MM.1S (cell line): ENCODE data around the gene SUSD1.

ENCODE experiments used
- DNase-seq: peaks from one replicate; pipeline ENCODE4 v3.0.0-alpha.2; 2015
- H2AFZ ChIP-seq: fragments of 300-600 bp; sonication (generic); 2 replicates; pipeline ENCODE4 v1.6.0; 2016; ENCODE audit warnings: antibody characterized with exemption, low read length
- H3F3A ChIP-seq: fragments of 300-600 bp; sonication (generic); 2 replicates; pipeline ENCODE4 v1.6.1; 2016; ENCODE audit warnings: mild to moderate bottlenecking, antibody characterized with exemption, low read length, moderate library complexity, mixed read lengths; ENCODE audit not compliant: insufficient read depth
- H3K27ac ChIP-seq: fragments of 300-600 bp; sonication (generic); 2 replicates; pipeline ENCODE4 v1.5.1; 2016; ENCODE audit warnings: mild to moderate bottlenecking, low read length
- H3K27me3 ChIP-seq: fragments of 300-600 bp; sonication (generic); replicated peaks from 2 replicates; pipeline ENCODE4 v1.6.0; 2016; ENCODE audit warnings: low read length; ENCODE audit not compliant: insufficient read depth
- H3K36me3 ChIP-seq: fragments of 300-600 bp; sonication (generic); replicated peaks from 2 replicates; pipeline ENCODE4 v1.6.1; 2016; ENCODE audit warnings: mild to moderate bottlenecking, low read length, mixed read lengths; ENCODE audit not compliant: insufficient read depth
- H3K4me1 ChIP-seq: fragments of 300-600 bp; sonication (generic); 2 replicates; pipeline ENCODE4 v1.6.1; 2016; ENCODE audit warnings: low read length, mixed read lengths
- H3K4me2 ChIP-seq: fragments of 300-600 bp; sonication (generic); 2 replicates; pipeline ENCODE4 v1.6.0; 2016; ENCODE audit warnings: low read depth, low read length
- H3K4me3 ChIP-seq: fragments of 300-600 bp; sonication (generic); 2 replicates; pipeline ENCODE4 v1.5.1; 2016; ENCODE audit warnings: low read length, mixed read lengths
- H3K79me2 ChIP-seq: fragments of 300-600 bp; sonication (generic); 2 replicates; pipeline ENCODE4 v1.6.1; 2016; ENCODE audit warnings: mixed run types, low read length, mixed read lengths
- H3K9ac ChIP-seq: fragments of 300-600 bp; sonication (generic); 2 replicates; pipeline ENCODE4 v1.6.1; 2016; ENCODE audit warnings: low read length, mixed read lengths
- H3K9me2 ChIP-seq: fragments of 300-600 bp; sonication (generic); replicated peaks from 2 replicates; pipeline ENCODE4 v1.6.1; 2016; ENCODE audit warnings: mild to moderate bottlenecking, low read length, mixed read lengths; ENCODE audit not compliant: insufficient read depth
- H3K9me3 ChIP-seq: fragments of 300-600 bp; sonication (generic); replicated peaks from 2 replicates; pipeline ENCODE4 v1.6.1; 2016; ENCODE audit warnings: mild to moderate bottlenecking, low read length, mixed read lengths; ENCODE audit not compliant: insufficient read depth
- H4K20me1 ChIP-seq: fragments of 300-600 bp; sonication (generic); 2 replicates; pipeline ENCODE4 v1.6.1; 2016; ENCODE audit warnings: mild to moderate bottlenecking, low read length, moderate library complexity, mixed read lengths; ENCODE audit not compliant: insufficient read depth
- EZH2 ChIP-seq: fragments of 300-600 bp; sonication (generic); optimal IDR thresholded peaks from 2 replicates; pipeline ENCODE3; 2017; ENCODE audit warnings: low read depth, mild to moderate bottlenecking, antibody characterized with exemption, low read length, mixed read lengths
- EZH2phosphoT487 ChIP-seq: fragments of 300-600 bp; sonication (generic); IDR thresholded peaks from 2 replicates; pipeline ENCODE4 v1.6.1; 2018; ENCODE audit warnings: antibody characterized with exemption, low read length
- TF ChIP-seq, protein P1 (sequence below): fragments of 300-600 bp; sonication (generic); IDR thresholded peaks from 2 replicates; pipeline ENCODE4 v1.5.1; 2016; ENCODE audit warnings: antibody characterized with exemption, low read length, mixed read lengths

The SUSD1 gene

DNA sequence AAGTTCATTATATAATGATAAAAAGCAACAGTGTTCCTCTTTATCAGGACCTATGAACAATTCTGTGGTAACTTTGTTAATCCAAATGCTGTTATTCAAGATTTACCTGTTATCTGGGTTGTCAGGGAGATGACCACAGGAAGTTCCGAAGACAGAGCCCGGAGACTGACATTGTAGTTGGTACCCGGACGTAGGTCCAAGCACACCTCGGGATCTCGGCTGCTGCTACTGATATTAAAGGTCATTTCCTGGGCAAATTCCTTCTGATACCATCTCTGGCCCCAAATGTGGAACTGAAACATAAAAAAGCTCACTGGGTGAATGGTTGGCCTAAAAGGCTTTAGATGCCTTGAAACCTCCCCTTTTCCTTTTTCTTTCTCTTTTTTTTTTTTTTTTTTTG is 96.7 kb downstream of the SUSD1 start:
- Histone ChIP-seq H4K20me1 (no peaks in the 10 kb centered on the region), H3K9me2 (no peaks in the 10 kb centered on the region), H3K79me2 (no peaks in the 10 kb centered on the region), H3F3A (no peaks in the 10 kb centered on the region), H3K9ac (no peak overlapping the region), H3K9me3 (no peaks in the 10 kb centered on the region), H2AFZ (no peak overlapping the region), H3K27ac (no peak overlapping the region), H3K36me3 (no peaks in the 10 kb centered on the region), H3K4me3 (no peak overlapping the region), H3K4me1 (0 out of 2 replicates have a peak, but pooled peaks cover 5% of the 10 kb centered on the region), H3K4me2 (peak overlapping the region; percentile 33; the same call in 1 of the 2 replicates), H3K27me3 (no peaks in the 10 kb centered on the region)
- DNase-seq, result peak; percentile 36
- TF ChIP-seq EZH2, result no peak
- TF ChIP-seq, protein P1, sequence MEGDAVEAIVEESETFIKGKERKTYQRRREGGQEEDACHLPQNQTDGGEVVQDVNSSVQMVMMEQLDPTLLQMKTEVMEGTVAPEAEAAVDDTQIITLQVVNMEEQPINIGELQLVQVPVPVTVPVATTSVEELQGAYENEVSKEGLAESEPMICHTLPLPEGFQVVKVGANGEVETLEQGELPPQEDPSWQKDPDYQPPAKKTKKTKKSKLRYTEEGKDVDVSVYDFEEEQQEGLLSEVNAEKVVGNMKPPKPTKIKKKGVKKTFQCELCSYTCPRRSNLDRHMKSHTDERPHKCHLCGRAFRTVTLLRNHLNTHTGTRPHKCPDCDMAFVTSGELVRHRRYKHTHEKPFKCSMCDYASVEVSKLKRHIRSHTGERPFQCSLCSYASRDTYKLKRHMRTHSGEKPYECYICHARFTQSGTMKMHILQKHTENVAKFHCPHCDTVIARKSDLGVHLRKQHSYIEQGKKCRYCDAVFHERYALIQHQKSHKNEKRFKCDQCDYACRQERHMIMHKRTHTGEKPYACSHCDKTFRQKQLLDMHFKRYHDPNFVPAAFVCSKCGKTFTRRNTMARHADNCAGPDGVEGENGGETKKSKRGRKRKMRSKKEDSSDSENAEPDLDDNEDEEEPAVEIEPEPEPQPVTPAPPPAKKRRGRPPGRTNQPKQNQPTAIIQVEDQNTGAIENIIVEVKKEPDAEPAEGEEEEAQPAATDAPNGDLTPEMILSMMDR, result no peak

DNA sequence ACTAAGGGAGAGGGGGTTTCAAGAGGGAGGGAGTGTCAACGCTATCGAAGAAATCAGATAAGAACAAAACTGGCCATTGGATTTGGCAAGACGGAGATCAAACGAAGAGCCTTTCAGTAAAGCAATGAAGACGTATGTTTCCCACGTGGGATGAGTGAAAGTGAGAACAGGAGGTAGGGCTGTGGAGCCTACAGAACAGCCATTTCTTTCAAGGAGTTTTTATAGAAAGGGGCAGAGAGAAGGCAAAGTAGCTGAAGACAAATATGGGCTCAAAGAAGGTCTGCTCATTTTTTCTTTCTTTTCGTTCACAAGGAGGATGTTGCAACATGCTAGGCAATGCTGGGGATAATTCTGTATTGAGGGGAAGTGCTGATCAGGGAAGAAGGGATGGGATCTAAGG is 98.3 kb downstream of the SUSD1 start:
- Histone ChIP-seq H4K20me1 (no peaks in the 10 kb centered on the region), H3K4me3 (no peak overlapping the region), H2AFZ (no peak overlapping the region), H3K27me3 (no peaks in the 10 kb centered on the region), H3K9me3 (no peaks in the 10 kb centered on the region), H3K79me2 (no peaks in the 10 kb centered on the region), H3K27ac (no peak overlapping the region), H3K9me2 (no peaks in the 10 kb centered on the region), H3K36me3 (no peaks in the 10 kb centered on the region), H3K9ac (no peak overlapping the region), H3K4me2 (no peak overlapping the region), H3K4me1 (0 out of 2 replicates have a peak, but pooled peaks cover 5% of the 10 kb centered on the region), H3F3A (no peaks in the 10 kb centered on the region)
- TF ChIP-seq, protein P1, result no peak
- no peak for TF ChIP-seq EZH2phosphoT487
- TF ChIP-seq EZH2, result no peak
- DNase-seq, result no peak

DNA sequence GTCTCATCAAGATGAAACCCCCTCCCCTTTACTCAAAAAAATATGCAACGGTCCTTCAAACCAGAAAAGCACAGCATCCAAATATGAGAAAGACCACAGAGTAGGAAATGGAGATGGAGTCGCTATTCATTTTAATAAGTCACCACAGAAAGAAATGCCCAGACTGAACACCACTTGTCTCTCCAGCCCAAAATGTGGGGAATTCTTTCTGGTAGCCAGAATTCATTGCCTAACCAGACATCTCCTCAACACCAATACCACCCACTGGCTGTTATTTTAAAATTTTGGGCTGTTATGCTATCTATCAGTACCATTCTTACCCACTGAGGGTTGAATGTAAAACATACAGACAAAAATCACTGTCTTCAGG is 100.1 kb downstream of the SUSD1 start:
- Histone ChIP-seq H4K20me1 (no peaks in the 10 kb centered on the region), H3K27me3 (no peaks in the 10 kb centered on the region), H3K9me3 (no peaks in the 10 kb centered on the region), H3K27ac (no peak overlapping the region), H3F3A (no peaks in the 10 kb centered on the region), H3K4me2 (no peak overlapping the region), H3K4me3 (no peak overlapping the region), H3K9me2 (no peaks in the 10 kb centered on the region), H3K79me2 (no peaks in the 10 kb centered on the region), H3K4me1 (0 out of 2 replicates have a peak, but pooled peaks cover 5% of the 10 kb centered on the region), H2AFZ (no peak overlapping the region), H3K36me3 (no peaks in the 10 kb centered on the region), H3K9ac (no peak overlapping the region)
- no peak for DNase-seq
- TF ChIP-seq EZH2phosphoT487, result no peak
- TF ChIP-seq, protein P1, result no peak
- TF ChIP-seq EZH2, result no peak
